Adrenal gland (tissue), 12 donors: ENCODE data around the gene MPZ. TPM values are rescaled to one million over a fixed set of nuclear protein-coding genes. Genes with fewer than 3 reads are reported as not detected.
"Not testable (repeated sequence)": the region's sequence is repeated elsewhere in the genome, so short reads cannot be mapped to it uniquely, and the experiment has no call there.

Experiments
- DNase-seq, 7 donors: peaks; one replicate each; pipeline ENCODE4 v3.0.0-alpha.2; 2019 to 2020
- H3K27ac ChIP-seq, 5 donors: fragments of 200-600 bp; sonication (generic) in 4 of 5; 1 replicate in 3 of 5; 2 replicates in 2 of 5; pipeline versions ENCODE4 v1.5.1 to v1.8.0; 2016 to 2020; ENCODE audit warnings: mild to moderate bottlenecking in 1 of 5
- H3K27me3 ChIP-seq: fragments of 200-600 bp; 2 replicates; pipeline ENCODE4 v1.8.0; 2021
- H3K36me3 ChIP-seq, 2 donors: fragments of 200-600 bp; replicated peaks in 1 of 2; 1 replicate in 1 of 2; 2 replicates in 1 of 2; pipeline versions ENCODE4 v1.5.1 to v1.8.0; 2018 to 2022
- H3K4me1 ChIP-seq, 2 donors: fragments of 200-600 bp; replicated peaks in 1 of 2; 1 replicate in 1 of 2; 2 replicates in 1 of 2; pipeline versions ENCODE4 v1.5.1 to v1.8.0; 2018 to 2021
- H3K4me3 ChIP-seq, 4 donors: fragments of 200-600 bp; sonication (generic) in 3 of 4; one replicate each; pipeline ENCODE4 v1.5.1; 2016 to 2018
- H3K9me3 ChIP-seq, 3 donors: fragments of 200-600 bp; sonication (generic) in 1 of 3; replicated peaks in 1 of 3; 1 replicate in 2 of 3; 2 replicates in 1 of 3; pipeline versions ENCODE4 v1.5.1 to v1.8.0; 2016 to 2021
- WGBS, 4 donors: extraction: QIAGEN DNeasy Blood & Tissue Kit in 2 of 4; methylation state at CpG; one replicate each; pipeline versions ENCODE4 v1.1.5 to v1.1.7; 2013 to 2017; 5-methylcytosine and 5-hydroxymethylcytosine counted together
- intact Hi-C, 2 donors: fragments of 100-400 bp; cut with DNase I; formaldehyde crosslinking; loops; one replicate each; pipeline versions ENCODE4 v1.14.1 to v1.15.0; 2022 to 2023
- polyA plus RNA-seq, 3 donors: library from polyadenylated mRNA; stranded (reverse); fragments of 200-250 nt in 2 of 3; fragments of 350-450 nt in 1 of 3; fragmentation: Illumina TruSeq in 1 of 3; extraction: RNeasy Lipid Tissue Mini Kit (QIAGEN cat#74804) in 1 of 3; gene quantifications; one replicate each; pipeline ENCODE4 v1.2.3, GENCODE V29; 2013 to 2014
- total RNA-seq, 9 donors: library from RNA; depleted of rRNA in 4 of 9; stranded (reverse); fragments of >200 nt in 4 of 9; fragments of 120-200 nt in 1 of 9; fragmentation: NEBNext Ultra II Directional in 1 of 9; extraction: Animal tissue kit (Norgen Biotek cat#: 25700) in 1 of 9; gene quantifications; one replicate each; pipeline versions ENCODE4 v1.1.0 to v1.2.4, GENCODE V29; 2013 to 2023
- donor health status: healthy with polysubstance abuse.
- donor health status: Bipolar disorder and iron deficiency.
- donor health status: DM: yes; HTN: yes; CAD: no.
- donor health status: DM: no; HTN: no; CAD: no.
- donor health status: DM: no; HTN: no; CAD: no.
- donor health status: DM: yes; HTN: yes; CAD: no.

MPZ gene
- total and polyA plus RNA-seq, 12 donors, result 0.66 to 10.3 (median 4.0) TPM

- intact Hi-C loops, H3K4me1 ChIP-seq, H3K36me3 ChIP-seq, DNase-seq, H3K27ac ChIP-seq, H3K9me3 ChIP-seq, H3K4me3 ChIP-seq: not testable (repeated sequence)
- H3K27me3 ChIP-seq, result peaks cover 30% of the 10 kb centered on the region
- 65 to 77% (median 66%) methylated on average over 5 of the region's 5 CpGs for WGBS, 4 donors
These were observed 54.5 kb downstream of the MPZ start for GRCh38 chr1:161255302-161255701.

Other genes starting within 250 kb of the MPZ start
- 10 to 100 TPM in 5 of 9 donors, 1 to 10 TPM in 3, under 1 TPM in 1; 0.89 to 15.7 (median 10.1) TPM for gene ARHGAP30, start 240.1 kb downstream of the MPZ start, total RNA-seq
- gene ARHGAP30, start 240.1 kb downstream of the MPZ start, polyA plus RNA-seq, result 10 to 100 TPM in 1 of 3 donors, 1 to 10 TPM in 2; 3.7 to 17.5 (median 4.5) TPM
- gene NECTIN4, start 220.4 kb downstream of the MPZ start, total RNA-seq, result under 1 TPM in 1 of 9 donors, not detected in 8; 0.06 TPM
- gene NECTIN4, start 220.4 kb downstream of the MPZ start, polyA plus RNA-seq, result under 1 TPM in 1 of 3 donors, not detected in 2; 0.10 TPM
- gene KLHDC9, start 211.6 kb downstream of the MPZ start, total RNA-seq, result 10 to 100 TPM in 7 of 9 donors, 1 to 10 TPM in 2; 5.2 to 28.1 (median 19.4) TPM
- gene KLHDC9, start 211.6 kb downstream of the MPZ start, polyA plus RNA-seq, result 10 to 100 TPM in 2 of 3 donors, 1 to 10 TPM in 1; 5.5 to 25.4 (median 24.4) TPM
- gene PFDN2, start 191.9 kb downstream of the MPZ start, total RNA-seq, result 100 to 1,000 TPM in 1 of 9 donors, 10 to 100 TPM in 8; 33.6 to 103 (median 52.4) TPM
- gene PFDN2, start 191.9 kb downstream of the MPZ start, polyA plus RNA-seq, result 100 to 1,000 TPM in 2 of 3 donors, 10 to 100 TPM in 1; 85.9 to 452 (median 363) TPM
- 100 to 1,000 TPM in 6 of 9 donors, 10 to 100 TPM in 3; 77.1 to 122 (median 106) TPM for gene NIT1, start 191.9 kb downstream of the MPZ start, total RNA-seq
- 100 to 1,000 TPM in 1 of 3 donors, 10 to 100 TPM in 2; 72.2 to 147 (median 88.6) TPM for gene NIT1, start 191.9 kb downstream of the MPZ start, polyA plus RNA-seq
- 10 to 100 TPM; 22.0 to 38.2 (median 31.5) TPM for gene DEDD, start 177.3 kb downstream of the MPZ start, total RNA-seq
- gene DEDD, start 177.3 kb downstream of the MPZ start, polyA plus RNA-seq, result 10 to 100 TPM; 30.9 to 35.0 (median 33.1) TPM
- gene UFC1, start 156.0 kb downstream of the MPZ start, total RNA-seq, result 100 to 1,000 TPM in 6 of 9 donors, 10 to 100 TPM in 3; 59.0 to 127 (median 106) TPM
- 100 to 1,000 TPM; 121 to 166 (median 126) TPM for gene UFC1, start 156.0 kb downstream of the MPZ start, polyA plus RNA-seq
- 10 to 100 TPM; 12.0 to 44.0 (median 27.5) TPM for gene USP21, start 150.5 kb downstream of the MPZ start, total RNA-seq
- gene USP21, start 150.5 kb downstream of the MPZ start, polyA plus RNA-seq, result 10 to 100 TPM; 19.3 to 44.9 (median 41.5) TPM
- gene PPOX, start 143.5 kb downstream of the MPZ start, total RNA-seq, result 10 to 100 TPM; 19.4 to 56.2 (median 36.1) TPM
- 100 to 1,000 TPM in 2 of 3 donors, 10 to 100 TPM in 1; 13.2 to 268 (median 150) TPM for gene PPOX, start 143.5 kb downstream of the MPZ start, polyA plus RNA-seq
- 10 to 100 TPM; 25.8 to 38.8 (median 30.0) TPM for gene B4GALT3, start 132.5 kb downstream of the MPZ start, total RNA-seq
- 10 to 100 TPM; 21.9 to 35.9 (median 26.6) TPM for gene B4GALT3, start 132.5 kb downstream of the MPZ start, polyA plus RNA-seq
- 10 to 100 TPM in 6 of 9 donors, 1 to 10 TPM in 2, under 1 TPM in 1; 0.67 to 29.2 (median 10.3) TPM for gene ADAMTS4, start 110.9 kb downstream of the MPZ start, total RNA-seq
- 10 to 100 TPM in 1 of 3 donors, 1 to 10 TPM in 2; 1.7 to 16.1 (median 9.3) TPM for gene ADAMTS4, start 110.9 kb downstream of the MPZ start, polyA plus RNA-seq
- gene NDUFS2, start 107.6 kb downstream of the MPZ start, total RNA-seq, result 100 to 1,000 TPM; 133 to 305 (median 191) TPM
- gene NDUFS2, start 107.6 kb downstream of the MPZ start, polyA plus RNA-seq, result 100 to 1,000 TPM in 1 of 3 donors, 10 to 100 TPM in 2; 78.3 to 175 (median 99.2) TPM
- 100 to 1,000 TPM in 4 of 9 donors, 10 to 100 TPM in 4, 1 to 10 TPM in 1; 5.5 to 239 (median 79.4) TPM for gene FCER1G, start 94.7 kb downstream of the MPZ start, total RNA-seq
- gene FCER1G, start 94.7 kb downstream of the MPZ start, polyA plus RNA-seq, result 100 to 1,000 TPM; 127 to 232 (median 180) TPM
- gene APOA2, start 86.3 kb downstream of the MPZ start, total RNA-seq, result 1 to 10 TPM in 2 of 9 donors, under 1 TPM in 2, not detected in 5; 0.55 to 2.0 (median 1.0) TPM
- 1 to 10 TPM in 1 of 3 donors, not detected in 2; 4.1 TPM for gene APOA2, start 86.3 kb downstream of the MPZ start, polyA plus RNA-seq
- gene TOMM40L, start 83.9 kb downstream of the MPZ start, total RNA-seq, result 10 to 100 TPM in 6 of 9 donors, 1 to 10 TPM in 3; 7.0 to 18.4 (median 12.1) TPM
- gene TOMM40L, start 83.9 kb downstream of the MPZ start, polyA plus RNA-seq, result 10 to 100 TPM in 2 of 3 donors, 1 to 10 TPM in 1; 7.2 to 13.2 (median 10.1) TPM
- under 1 TPM in 1 of 9 donors, not detected in 8; 0.50 TPM for gene NR1I3, start 71.8 kb downstream of the MPZ start, total RNA-seq
- gene NR1I3, start 71.8 kb downstream of the MPZ start, polyA plus RNA-seq, result under 1 TPM in 1 of 3 donors, not detected in 2; 0.16 TPM
- gene PCP4L1, start 51.2 kb downstream of the MPZ start, total RNA-seq, result under 1 TPM in 4 of 9 donors, not detected in 5; 0.11 to 0.39 (median 0.33) TPM
- gene PCP4L1, start 51.2 kb downstream of the MPZ start, polyA plus RNA-seq, result under 1 TPM in 2 of 3 donors, not detected in 1; 0.13 to 0.27 TPM
- 100 to 1,000 TPM in 7 of 9 donors, 10 to 100 TPM in 2; 45.0 to 434 (median 293) TPM for gene SDHC, start 4.4 kb upstream of the MPZ start, total RNA-seq
- 100 to 1,000 TPM in 1 of 3 donors, 10 to 100 TPM in 2; 57.8 to 404 (median 63.6) TPM for gene SDHC, start 4.4 kb upstream of the MPZ start, polyA plus RNA-seq
- gene CFAP126, start 57.9 kb upstream of the MPZ start, total RNA-seq, result under 1 TPM in 1 of 9 donors, not detected in 8; 0.28 TPM
- gene CFAP126, start 57.9 kb upstream of the MPZ start, polyA plus RNA-seq, result under 1 TPM in 1 of 3 donors, not detected in 2; 0.29 TPM
- 100 to 1,000 TPM in 5 of 9 donors, 10 to 100 TPM in 3, 1 to 10 TPM in 1; 6.5 to 120 (median 109) TPM for gene FCGR2A, start 195.5 kb upstream of the MPZ start, total RNA-seq
- gene FCGR2A, start 195.5 kb upstream of the MPZ start, polyA plus RNA-seq, result 10 to 100 TPM; 21.2 to 72.5 (median 23.7) TPM
- gene HSPA6, start 214.6 kb upstream of the MPZ start, total RNA-seq, result 1 to 10 TPM in 8 of 9 donors, under 1 TPM in 1; 0.61 to 8.0 (median 3.5) TPM
- 10 to 100 TPM in 1 of 3 donors, 1 to 10 TPM in 1, under 1 TPM in 1; 0.92 to 12.8 (median 4.7) TPM for gene HSPA6, start 214.6 kb upstream of the MPZ start, polyA plus RNA-seq
- 100 to 1,000 TPM in 6 of 9 donors, 10 to 100 TPM in 2, 1 to 10 TPM in 1; 3.1 to 184 (median 124) TPM for gene FCGR3A, start 239.8 kb upstream of the MPZ start, total RNA-seq
- gene FCGR3A, start 239.8 kb upstream of the MPZ start, polyA plus RNA-seq, result 100 to 1,000 TPM in 1 of 3 donors, 10 to 100 TPM in 2; 18.1 to 103 (median 30.1) TPM